ENCODE data around the gene STAT1. TPM values are rescaled to one million over a fixed set of nuclear protein-coding genes. Genes with fewer than 3 reads are reported as not detected.

Gene STAT1
- total RNA-seq, 2 experiments from 2014 or later = 56.6 to 57.8 TPM

DNA sequence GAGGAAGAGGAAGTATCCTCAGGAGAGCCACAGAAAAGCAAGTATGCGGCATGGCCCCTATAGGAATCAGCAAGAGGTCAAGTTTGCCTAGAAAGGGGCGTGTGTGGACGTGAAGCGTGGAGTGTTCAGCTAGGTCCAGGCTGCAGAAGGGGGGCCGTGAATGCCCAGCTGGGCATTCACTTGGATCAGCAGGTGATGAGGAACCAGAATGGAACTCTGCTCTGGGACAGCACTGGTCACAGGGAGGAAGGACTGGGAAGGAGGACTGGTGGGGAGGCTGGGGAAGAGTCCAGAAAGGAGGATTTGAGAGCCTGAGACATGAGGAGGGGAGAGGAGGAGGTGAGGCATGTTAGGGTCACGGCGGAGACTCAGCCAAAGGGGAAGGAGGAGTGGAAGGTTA is 19.8 kb downstream of the STAT1 start:
- Mint-ChIP-seq H3K4me1 (ENCODE audit: low read depth) (peaks cover 35% of the 10 kb centered on the region), H3K4me3 (no peak overlapping the region), H3K36me3 (ENCODE audit: low read depth) (peaks cover 98% of the 10 kb centered on the region), H3K9me3 (no peaks in the 10 kb centered on the region), H3K27ac (no peak overlapping the region), H3K27me3 (no peaks in the 10 kb centered on the region)
- Histone ChIP-seq H3K36me3 (ENCODE audit: insufficient read depth, low read length) (peaks cover 98% of the 10 kb centered on the region), H3K4me3 (ENCODE audit: low read length) (no peak overlapping the region), H3K9me3 (ENCODE audit: control insufficient read depth in 1 of 2, insufficient read depth in 1 of 2, low read length in 2 of 2) (no peaks in the 10 kb centered on the region), H3K27ac (ENCODE audit: low read depth in 1 of 2, low read length in 2 of 2) (peak overlapping the region in 1 of 2 donors; percentile 8), H3K4me1 (ENCODE audit: insufficient read depth, low read length) (peaks cover 18% of the 10 kb centered on the region), H3K27me3 (ENCODE audit: control insufficient read depth in 1 of 2, insufficient read depth in 2 of 2, low read length in 2 of 2) (no peaks in the 10 kb centered on the region)
- CTCF ChIA-PET = no interaction called here
- intact Hi-C loops (cut with DNase I, micrococcal nuclease) = no loop called here
- TF ChIP-seq, protein P1, sequence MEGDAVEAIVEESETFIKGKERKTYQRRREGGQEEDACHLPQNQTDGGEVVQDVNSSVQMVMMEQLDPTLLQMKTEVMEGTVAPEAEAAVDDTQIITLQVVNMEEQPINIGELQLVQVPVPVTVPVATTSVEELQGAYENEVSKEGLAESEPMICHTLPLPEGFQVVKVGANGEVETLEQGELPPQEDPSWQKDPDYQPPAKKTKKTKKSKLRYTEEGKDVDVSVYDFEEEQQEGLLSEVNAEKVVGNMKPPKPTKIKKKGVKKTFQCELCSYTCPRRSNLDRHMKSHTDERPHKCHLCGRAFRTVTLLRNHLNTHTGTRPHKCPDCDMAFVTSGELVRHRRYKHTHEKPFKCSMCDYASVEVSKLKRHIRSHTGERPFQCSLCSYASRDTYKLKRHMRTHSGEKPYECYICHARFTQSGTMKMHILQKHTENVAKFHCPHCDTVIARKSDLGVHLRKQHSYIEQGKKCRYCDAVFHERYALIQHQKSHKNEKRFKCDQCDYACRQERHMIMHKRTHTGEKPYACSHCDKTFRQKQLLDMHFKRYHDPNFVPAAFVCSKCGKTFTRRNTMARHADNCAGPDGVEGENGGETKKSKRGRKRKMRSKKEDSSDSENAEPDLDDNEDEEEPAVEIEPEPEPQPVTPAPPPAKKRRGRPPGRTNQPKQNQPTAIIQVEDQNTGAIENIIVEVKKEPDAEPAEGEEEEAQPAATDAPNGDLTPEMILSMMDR (IDR thresholded peaks at IDR 0.05) = no peak
- POLR2A ChIA-PET = interaction anchor here (1.1 to 1.9 kb wide), 3 partner anchors 10 to 20 kb away, joined by 3 to 5 read pairs (median 4); partner anchors contain the start of gene STAT1
- no peak for ATAC-seq (ENCODE audit: poor library complexity)
- DNase-seq = no peak

DNA sequence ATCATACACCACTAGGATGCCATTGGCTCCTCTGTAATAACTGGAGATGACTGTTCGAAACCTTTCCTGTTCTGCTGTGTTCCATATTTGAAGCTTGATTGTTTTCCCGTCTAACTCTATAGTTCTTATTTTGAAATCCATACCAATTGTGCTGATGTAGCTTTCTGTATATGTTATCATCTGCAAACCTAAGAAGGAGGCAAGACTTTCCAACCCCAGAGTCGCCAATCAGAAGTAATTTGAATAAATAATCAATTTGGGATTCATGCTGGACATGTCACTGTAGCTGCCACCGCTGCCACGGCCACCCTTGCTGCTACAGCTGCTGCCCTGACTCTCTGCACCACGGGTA is 20.7 kb downstream of the STAT1 start:
- CTCF ChIA-PET = no interaction called here
- no peak overlapping the region for H3K4me3 ChIP-seq (ENCODE audit: low read length)
- H3K9me3 ChIP-seq (ENCODE audit: control insufficient read depth in 1 of 2, insufficient read depth in 1 of 2, low read length in 2 of 2) = no peaks in the 10 kb centered on the region
- H3K27ac ChIP-seq (ENCODE audit: low read depth in 1 of 2, low read length in 2 of 2) = no peak overlapping the region
- H3K27me3 ChIP-seq (ENCODE audit: control insufficient read depth in 1 of 2, insufficient read depth in 2 of 2, low read length in 2 of 2) = no peaks in the 10 kb centered on the region
- Mint-ChIP-seq H3K4me1 (ENCODE audit: low read depth) (peaks cover 33% of the 10 kb centered on the region), H3K27me3 (no peaks in the 10 kb centered on the region), H3K9me3 (no peaks in the 10 kb centered on the region), H3K4me3 (no peak overlapping the region), H3K36me3 (ENCODE audit: low read depth) (peaks cover 100% of the 10 kb centered on the region), H3K27ac (no peak overlapping the region)
- intact Hi-C loops (cut with DNase I, micrococcal nuclease) = no loop called here
- peaks cover 18% of the 10 kb centered on the region for H3K4me1 ChIP-seq (ENCODE audit: insufficient read depth, low read length)
- H3K36me3 ChIP-seq (ENCODE audit: insufficient read depth, low read length) = peaks cover 98% of the 10 kb centered on the region
- POLR2A ChIA-PET = interaction anchor here (1.1 to 1.9 kb wide), 6 partner anchors 9 to 23 kb away, joined by 3 to 7 read pairs (median 6); no protein-coding TSS in a partner anchor
- DNase-seq = no peak
- ATAC-seq (ENCODE audit: poor library complexity) = no peak
- TF ChIP-seq, protein P1 (IDR thresholded peaks at IDR 0.05) = no peak

DNA sequence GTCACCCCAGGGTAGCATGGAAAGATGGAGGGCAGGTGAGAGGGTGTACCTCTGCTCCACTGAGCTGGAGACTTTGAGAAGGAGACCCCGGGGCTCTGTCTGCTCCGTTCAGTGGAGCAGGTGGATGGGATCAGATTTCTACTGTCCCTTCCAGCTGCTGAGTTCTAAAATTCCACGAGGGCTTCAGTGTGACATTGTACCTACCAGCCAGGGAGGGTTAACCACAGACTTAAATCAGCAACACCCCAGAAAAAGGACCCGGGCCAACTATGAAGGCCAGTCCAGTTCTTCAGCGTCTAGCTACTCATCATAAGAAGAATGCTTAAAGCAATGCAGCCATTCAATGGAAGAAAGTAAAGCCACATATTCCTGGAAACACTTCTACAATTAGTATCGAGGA is 23.8 kb downstream of the STAT1 start:
- TF ChIP-seq, protein P1 (IDR thresholded peaks at IDR 0.05) = no peak
- peaks cover 99% of the 10 kb centered on the region for H3K36me3 Mint-ChIP-seq (ENCODE audit: low read depth)
- Histone ChIP-seq H3K27me3 (ENCODE audit: control insufficient read depth in 1 of 2, insufficient read depth in 2 of 2, low read length in 2 of 2) (no peaks in the 10 kb centered on the region), H3K4me1 (ENCODE audit: insufficient read depth, low read length) (peaks cover 19% of the 10 kb centered on the region), H3K4me3 (ENCODE audit: low read length) (no peak overlapping the region), H3K27ac (ENCODE audit: low read depth in 1 of 2, low read length in 2 of 2) (peak overlapping the region in 1 of 2 donors; percentile 8), H3K9me3 (ENCODE audit: control insufficient read depth in 1 of 2, insufficient read depth in 1 of 2, low read length in 2 of 2) (no peaks in the 10 kb centered on the region), H3K36me3 (ENCODE audit: insufficient read depth, low read length) (peaks cover 98% of the 10 kb centered on the region)
- no peaks in the 10 kb centered on the region for H3K27me3 Mint-ChIP-seq
- H3K9me3 Mint-ChIP-seq = no peaks in the 10 kb centered on the region
- peaks cover 34% of the 10 kb centered on the region for H3K4me1 Mint-ChIP-seq (ENCODE audit: low read depth)
- DNase-seq = no peak
- ChIA-PET CTCF (no interaction called here), POLR2A (interaction anchor here (1.0 to 3.0 kb wide), 5 partner anchors 11 to 30 kb away, joined by 3 to 9 read pairs (median 6); partner anchors contain the start of gene STAT1)
- peak overlapping the region; percentile 42 for H3K27ac Mint-ChIP-seq
- intact Hi-C loops (cut with DNase I, micrococcal nuclease) = no loop called here
- H3K4me3 Mint-ChIP-seq = no peak overlapping the region
- ATAC-seq (ENCODE audit: poor library complexity) = no peak

Data from CD4-positive, alpha-beta T cell (primary cell).